Keratinocyte (primary cell): ENCODE measurements around the gene SEPTIN10. TPM values are rescaled to one million over a fixed set of nuclear protein-coding genes. Genes with fewer than 3 reads are reported as not detected.

Experiments
- DNase-seq: peaks from one replicate; pipeline ENCODE4 v3.0.0-alpha.2; 2011; ENCODE audit warnings: low read depth, missing footprints, low spot score
- FAIRE-seq: peaks from 2 replicates; lab custom pipeline; 2011; peaks lifted over from hg19 to GRCh38; lab: Jason Lieb, UNC
- H2AFZ ChIP-seq: 2 replicates; pipeline ENCODE4 v1.6.0; 2012; ENCODE audit warnings: low read length, control low read depth, inconsistent platforms; ENCODE audit not compliant: control insufficient read depth
- H3K27ac ChIP-seq: 2 replicates; pipeline ENCODE4 v1.5.1; 2011; ENCODE audit warnings: low read length; ENCODE audit not compliant: control insufficient read depth, insufficient read depth
- H3K27me3 ChIP-seq: 3 replicates; pipeline ENCODE4 v1.6.0; 2011; ENCODE audit warnings: low read length; ENCODE audit not compliant: control insufficient read depth, insufficient read depth; ENCODE audit errors: extremely low read depth
- H3K36me3 ChIP-seq, 2 experiments: 2 replicates in 1 of 2; 3 replicates in 1 of 2; pipeline ENCODE4 v1.5.1; 2011; ENCODE audit warnings: low read length in 2 of 2, mild to moderate bottlenecking in 1 of 2; ENCODE audit not compliant: control insufficient read depth in 2 of 2, insufficient read depth in 2 of 2; ENCODE audit errors: extremely low read depth in 1 of 2
- H3K4me1 ChIP-seq: 3 replicates; pipeline ENCODE4 v1.5.1; 2011; ENCODE audit warnings: low read length; ENCODE audit not compliant: control insufficient read depth, insufficient read depth; ENCODE audit errors: extremely low read depth
- H3K4me2 ChIP-seq: 3 replicates; pipeline ENCODE4 v1.6.0; 2011; ENCODE audit warnings: low read depth, low read length; ENCODE audit not compliant: control insufficient read depth, insufficient read depth; ENCODE audit errors: extremely low read depth
- H3K4me3 ChIP-seq, 3 experiments: fragments of 200-600 bp in 1 of 3; sonication (generic) in 1 of 3; 2 replicates in 2 of 3; 3 replicates in 1 of 3; pipeline ENCODE4 v1.5.1; 2011 to 2016; ENCODE audit warnings: low read length in 3 of 3, mild to moderate bottlenecking in 3 of 3, control low read depth in 2 of 3, inconsistent platforms in 1 of 3, low read depth in 1 of 3, mixed read lengths in 1 of 3, mixed run types in 1 of 3, moderate library complexity in 1 of 3; ENCODE audit not compliant: control insufficient read depth in 2 of 3, insufficient read depth in 2 of 3; ENCODE audit errors: extremely low read depth in 1 of 3
- H3K79me2 ChIP-seq: 2 replicates; pipeline ENCODE4 v1.6.0; 2012; ENCODE audit warnings: low read length; ENCODE audit not compliant: control insufficient read depth, insufficient read depth
- H3K9ac ChIP-seq: 3 replicates; pipeline ENCODE4 v1.6.0; 2011; ENCODE audit warnings: low read length; ENCODE audit not compliant: control insufficient read depth, insufficient read depth; ENCODE audit errors: extremely low read depth
- H3K9me1 ChIP-seq: 3 replicates; pipeline ENCODE4 v1.6.0; 2011; ENCODE audit warnings: low read length; ENCODE audit not compliant: control insufficient read depth, insufficient read depth; ENCODE audit errors: extremely low read depth
- H3K9me3 ChIP-seq: 2 replicates; pipeline ENCODE4 v1.5.1; 2012; ENCODE audit warnings: low read depth, low read length; ENCODE audit not compliant: control insufficient read depth
- H4K20me1 ChIP-seq: 3 replicates; pipeline ENCODE4 v1.6.0; 2011; ENCODE audit warnings: low read length; ENCODE audit not compliant: control insufficient read depth, insufficient read depth; ENCODE audit errors: extremely low read depth
- EZH2 ChIP-seq: IDR thresholded peaks from one replicate; pipeline ENCODE4 v1.6.1; 2012; ENCODE audit warnings: inconsistent platforms, mild to moderate bottlenecking, low read length, moderate library complexity
- dilution Hi-C: fragments of 300-500 bp; cut with MboI; formaldehyde crosslinking; loops from one replicate; pipeline ENCODE4 v1.7.0; 2020; ENCODE audit warnings: low sequenced_read_pairs; ENCODE audit not compliant: extremely low pct_ligation_motif_present
- polyA plus RNA-seq, 5 experiments: library from polyadenylated mRNA; depleted of rRNA in 3 of 5; stranded (reverse) in 3 of 5; stranded (forward) in 1 of 5; unstranded in 1 of 5; fragments of >200 nt; gene quantifications; 1 replicate in 1 of 5; 2 replicates in 3 of 5; 3 replicates in 1 of 5; pipeline versions ENCODE4 v1.2.1 to v1.2.3, GENCODE V29; 2011 to 2012; ENCODE audit warnings: missing spikeins in 2 of 5, low read depth in 1 of 5, low replicate concordance in 1 of 5
- TF ChIP-seq, protein P1 (sequence below), 3 experiments: IDR thresholded peaks in 1 of 3; conservative IDR thresholded peaks in 1 of 3; optimal IDR thresholded peaks in 1 of 3; 2 replicates in 2 of 3; 3 replicates in 1 of 3; pipeline versions ENCODE3 to v1.5.1; 2011; ENCODE audit warnings: low read length in 3 of 3, mild to moderate bottlenecking in 3 of 3, moderate library complexity in 2 of 3, control low read depth in 1 of 3, inconsistent platforms in 1 of 3; ENCODE audit not compliant: insufficient read depth in 2 of 3; ENCODE audit errors: extremely low read depth in 1 of 3

SEPTIN10 gene
- polyA plus RNA-seq, 1 donor (not counting 4 experiments of a cell fraction or from before 2014, with no cell fraction given), result 72.6 TPM

DNA sequence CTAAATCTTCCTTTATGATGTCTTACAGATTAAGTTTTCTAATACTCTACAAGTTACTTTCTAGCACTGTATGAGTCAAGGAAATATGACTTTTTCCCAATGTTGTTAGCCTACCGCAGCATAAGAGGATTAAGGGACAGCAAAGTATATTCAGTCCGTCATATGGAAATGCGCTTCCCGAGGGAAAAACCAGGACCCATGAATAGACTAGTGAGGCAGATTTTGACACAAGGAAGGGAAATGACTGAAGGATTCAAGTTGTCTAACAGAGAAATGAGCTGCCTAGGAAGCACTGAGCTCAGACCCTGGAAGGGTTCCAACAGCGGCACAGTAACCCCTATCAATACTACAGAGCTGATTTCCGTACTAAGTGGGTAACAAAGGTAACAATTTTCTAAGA is 12.0 kb downstream of the SEPTIN10 start:
- no peaks in the 10 kb centered on the region for H3K27me3 ChIP-seq
- peaks cover 21% of the 10 kb centered on the region for H3K4me1 ChIP-seq
- no peak overlapping the region for H3K9ac ChIP-seq
- no peaks in the 10 kb centered on the region for H3K9me3 ChIP-seq
- H3K79me2 ChIP-seq, result peaks cover 75% of the 10 kb centered on the region
- H3K9me1 ChIP-seq, result peaks cover 2% of the 10 kb centered on the region
- H2AFZ ChIP-seq, result no peak overlapping the region
- no peak for DNase-seq
- FAIRE-seq, result no peak
- TF ChIP-seq EZH2, result no peak
- TF ChIP-seq, protein P1, sequence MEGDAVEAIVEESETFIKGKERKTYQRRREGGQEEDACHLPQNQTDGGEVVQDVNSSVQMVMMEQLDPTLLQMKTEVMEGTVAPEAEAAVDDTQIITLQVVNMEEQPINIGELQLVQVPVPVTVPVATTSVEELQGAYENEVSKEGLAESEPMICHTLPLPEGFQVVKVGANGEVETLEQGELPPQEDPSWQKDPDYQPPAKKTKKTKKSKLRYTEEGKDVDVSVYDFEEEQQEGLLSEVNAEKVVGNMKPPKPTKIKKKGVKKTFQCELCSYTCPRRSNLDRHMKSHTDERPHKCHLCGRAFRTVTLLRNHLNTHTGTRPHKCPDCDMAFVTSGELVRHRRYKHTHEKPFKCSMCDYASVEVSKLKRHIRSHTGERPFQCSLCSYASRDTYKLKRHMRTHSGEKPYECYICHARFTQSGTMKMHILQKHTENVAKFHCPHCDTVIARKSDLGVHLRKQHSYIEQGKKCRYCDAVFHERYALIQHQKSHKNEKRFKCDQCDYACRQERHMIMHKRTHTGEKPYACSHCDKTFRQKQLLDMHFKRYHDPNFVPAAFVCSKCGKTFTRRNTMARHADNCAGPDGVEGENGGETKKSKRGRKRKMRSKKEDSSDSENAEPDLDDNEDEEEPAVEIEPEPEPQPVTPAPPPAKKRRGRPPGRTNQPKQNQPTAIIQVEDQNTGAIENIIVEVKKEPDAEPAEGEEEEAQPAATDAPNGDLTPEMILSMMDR (optimal IDR thresholded peaks at IDR 0.05 in 1 of 3, IDR thresholded peaks at IDR 0.05 in 1 of 3, conservative IDR thresholded peaks at IDR 0.05 in 1 of 3; ENCODE audit: extremely low read depth in 1 of 3, insufficient read depth in 2 of 3, low read length in 3 of 3), result no peak
- no peaks in the 10 kb centered on the region for H4K20me1 ChIP-seq
- no peak overlapping the region for H3K4me2 ChIP-seq
- dilution Hi-C loops, result no loop called here
- no peaks in the 10 kb centered on the region for H3K36me3 ChIP-seq
- H3K27ac ChIP-seq, result no peak overlapping the region
- H3K4me3 ChIP-seq, result no peak overlapping the region

DNA sequence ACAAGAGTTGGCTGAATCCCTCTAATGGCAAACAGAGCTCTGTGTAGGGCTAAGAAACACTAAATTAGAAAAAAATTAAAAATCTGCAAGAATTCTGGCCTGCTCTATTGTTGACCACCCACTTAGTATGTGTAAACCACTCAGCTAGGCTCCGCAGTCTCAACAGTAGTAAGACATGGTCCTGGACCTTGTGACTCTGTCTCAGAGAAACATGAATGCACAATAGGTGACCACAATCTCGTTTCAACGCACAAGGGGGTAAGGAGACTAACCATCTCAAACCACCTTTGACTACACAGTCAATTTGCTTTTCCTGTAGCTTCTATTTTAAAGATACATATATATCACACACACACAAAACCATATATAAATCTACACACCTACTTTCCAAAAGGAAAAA is 16.5 kb downstream of the SEPTIN10 start:
- FAIRE-seq (no peak), DNase-seq (no peak)
- H3K9me1 ChIP-seq, result peaks cover 6% of the 10 kb centered on the region
- peaks cover 1 to 6% of the 10 kb centered on the region in 2 experiments for H3K36me3 ChIP-seq
- peaks cover 13% of the 10 kb centered on the region for H3K4me1 ChIP-seq
- H3K27me3 ChIP-seq, result no peaks in the 10 kb centered on the region
- no peak overlapping the region for H2AFZ ChIP-seq
- no peaks in the 10 kb centered on the region for H3K9me3 ChIP-seq
- H3K27ac ChIP-seq, result no peak overlapping the region
- no peak overlapping the region for H3K9ac ChIP-seq
- dilution Hi-C loops, result no loop called here
- H3K4me3 ChIP-seq, result no peak overlapping the region
- TF ChIP-seq EZH2, result no peak
- TF ChIP-seq, protein P1 (optimal IDR thresholded peaks at IDR 0.05 in 1 of 3, IDR thresholded peaks at IDR 0.05 in 1 of 3, conservative IDR thresholded peaks at IDR 0.05 in 1 of 3; ENCODE audit: extremely low read depth in 1 of 3, insufficient read depth in 2 of 3, low read length in 3 of 3), result no peak
- H3K79me2 ChIP-seq, result peaks cover 85% of the 10 kb centered on the region
- no peak overlapping the region for H3K4me2 ChIP-seq
- H4K20me1 ChIP-seq, result peaks cover 5% of the 10 kb centered on the region
